Activated CD8-positive, alpha-beta memory T cell treated with anti-CD3 and anti-CD28 coated beads, Interleukin-2, amount 50 U/mL, for 1 hour (primary cell): Measurements from ENCODE around the gene USP35.
"Not testable (repeated sequence)": the region's sequence is repeated elsewhere in the genome, so short reads cannot be mapped to it uniquely, and the experiment has no call there.

Experiments used
- DNase-seq: peaks from one replicate; pipeline ENCODE4 v3.0.0-alpha.2; 2020; ENCODE audit errors: extremely low read depth

The USP35 gene

GRCh38 chr11:78233046-78233445 is 44.3 kb downstream of the USP35 start:
- DNase-seq = not testable (repeated sequence)

- DNase-seq = no peak
Observed at GRCh38 chr11:78234006-78234405, 45.3 kb downstream of the USP35 start.

- no peak for DNase-seq
Observed at GRCh38 chr11:78237293-78238046, 48.8 kb downstream of the USP35 start.

- DNase-seq = no peak
Observed at GRCh38 chr11:78239781-78240180, 51.1 kb downstream of the USP35 start.

GRCh38 chr11:78241475-78241874 is 52.8 kb downstream of the USP35 start:
- no peak for DNase-seq

GRCh38 chr11:78244080-78244479 is 55.4 kb downstream of the USP35 start:
- DNase-seq = no peak

GRCh38 chr11:78244546-78245255 is 56.0 kb downstream of the USP35 start:
- DNase-seq = no peak

- no peak for DNase-seq
Observed at GRCh38 chr11:78248191-78248590, 59.5 kb downstream of the USP35 start.

- no peak for DNase-seq
Observed at GRCh38 chr11:78248903-78249302, 60.2 kb downstream of the USP35 start.

- no peak for DNase-seq
Observed at GRCh38 chr11:78250099-78250498, 61.4 kb downstream of the USP35 start.

GRCh38 chr11:78251083-78251775 is 62.5 kb downstream of the USP35 start:
- DNase-seq = no peak

GRCh38 chr11:78253797-78254196 is 65.1 kb downstream of the USP35 start:
- DNase-seq = no peak

- no peak for DNase-seq
Observed at GRCh38 chr11:78254268-78254667, 65.5 kb downstream of the USP35 start.

GRCh38 chr11:78255919-78256318 is 67.2 kb downstream of the USP35 start:
- no peak for DNase-seq

GRCh38 chr11:78256962-78257361 is 68.2 kb downstream of the USP35 start:
- DNase-seq = no peak

- no peak for DNase-seq
Observed at GRCh38 chr11:78257654-78258053, 68.9 kb downstream of the USP35 start.

GRCh38 chr11:78259777-78260487 is 71.2 kb downstream of the USP35 start:
- no peak for DNase-seq

- no peak for DNase-seq
Observed at GRCh38 chr11:78261367-78261766, 72.6 kb downstream of the USP35 start.

GRCh38 chr11:78261828-78262227 is 73.1 kb downstream of the USP35 start:
- DNase-seq = no peak

GRCh38 chr11:78262238-78262637 is 73.5 kb downstream of the USP35 start:
- no peak for DNase-seq

GRCh38 chr11:78262691-78263090 is 74.0 kb downstream of the USP35 start:
- no peak for DNase-seq
